GM10847 (cell line): Measurements from ENCODE around the gene CNIH3.

Experiments used
- POLR2A ChIP-seq: IDR thresholded peaks from 2 replicates; pipeline ENCODE4 v1.6.1; 2011; ENCODE audit not compliant: insufficient read length; ENCODE audit errors: extremely low read depth

CNIH3 gene

GRCh38 chr1:224631462-224632115 is 15.5 kb downstream of the CNIH3 start:
- TF ChIP-seq POLR2A: no peak

- no peak for TF ChIP-seq POLR2A
These were observed 16.3 kb downstream of the CNIH3 start for GRCh38 chr1:224632381-224632871.

GRCh38 chr1:224632921-224633321 is 16.8 kb downstream of the CNIH3 start:
- TF ChIP-seq POLR2A: no peak

- TF ChIP-seq POLR2A: no peak
These were observed 19.2 kb downstream of the CNIH3 start for GRCh38 chr1:224635356-224635755.

- no peak for TF ChIP-seq POLR2A
These were observed 21.4 kb downstream of the CNIH3 start for GRCh38 chr1:224637515-224637914.

- TF ChIP-seq POLR2A: no peak
These were observed 21.8 kb downstream of the CNIH3 start for GRCh38 chr1:224637936-224638335.

GRCh38 chr1:224639426-224639975 is 23.4 kb downstream of the CNIH3 start:
- no peak for TF ChIP-seq POLR2A

GRCh38 chr1:224640018-224640417 is 23.9 kb downstream of the CNIH3 start:
- no peak for TF ChIP-seq POLR2A

- TF ChIP-seq POLR2A: no peak
These were observed 24.5 kb downstream of the CNIH3 start for GRCh38 chr1:224640587-224640986.

- no peak for TF ChIP-seq POLR2A
These were observed 24.9 kb downstream of the CNIH3 start for GRCh38 chr1:224641030-224641429.

GRCh38 chr1:224643653-224644052 is 27.5 kb downstream of the CNIH3 start:
- no peak for TF ChIP-seq POLR2A

GRCh38 chr1:224644553-224645154 is 28.5 kb downstream of the CNIH3 start:
- TF ChIP-seq POLR2A: no peak

GRCh38 chr1:224647449-224647848 is 31.3 kb downstream of the CNIH3 start:
- no peak for TF ChIP-seq POLR2A

- TF ChIP-seq POLR2A: no peak
These were observed 34.2 kb downstream of the CNIH3 start for GRCh38 chr1:224650290-224650689.

- TF ChIP-seq POLR2A: no peak
These were observed 35.1 kb downstream of the CNIH3 start for GRCh38 chr1:224651188-224651587.

GRCh38 chr1:224656392-224656791 is 40.3 kb downstream of the CNIH3 start:
- no peak for TF ChIP-seq POLR2A
